ENCODE results near the gene USP54. TPM values are rescaled to one million over a fixed set of nuclear protein-coding genes. Genes with fewer than 3 reads are reported as not detected.
"Not testable (repeated sequence)": the region's sequence is repeated elsewhere in the genome, so short reads cannot be mapped to it uniquely, and the experiment has no call there.

USP54 gene
- total and polyA plus RNA-seq, 9 donors: 8.0 to 72.7 (median 32.0) TPM

DNA sequence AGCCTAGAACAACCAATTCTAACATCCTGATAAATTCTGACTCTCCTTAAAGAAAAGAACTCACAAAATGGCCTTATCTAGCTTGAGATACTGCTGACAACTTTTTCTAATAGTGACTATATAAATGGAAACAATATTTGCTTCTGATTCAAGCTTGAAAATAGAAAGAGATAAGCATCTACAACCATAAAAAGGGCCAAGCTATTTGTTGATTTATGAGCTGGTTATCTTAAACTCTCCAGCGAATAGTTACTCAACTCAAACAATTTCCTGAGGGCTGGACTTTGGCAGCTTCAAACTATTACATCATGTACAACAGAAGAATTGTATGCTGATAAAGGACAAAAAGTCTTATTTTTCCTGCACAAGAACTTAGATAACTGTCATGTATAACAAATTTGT, 4.6 kb downstream of the USP54 start:
- Histone ChIP-seq H3K27me3 (no peaks in the 10 kb centered on the region), H3K27ac (no peak overlapping the region), H3K36me3 (no peaks in the 10 kb centered on the region), H3K4me1 (ENCODE audit: insufficient read depth) (peaks cover 2% of the 10 kb centered on the region), H3K4me3 (no peak overlapping the region), H3K9me3 (no peaks in the 10 kb centered on the region)
- TF ChIP-seq EP300 (IDR thresholded peaks at IDR 0.05) (no peak), POLR2A (IDR thresholded peaks at IDR 0.05) (no peak)
- TF ChIP-seq, protein P1, sequence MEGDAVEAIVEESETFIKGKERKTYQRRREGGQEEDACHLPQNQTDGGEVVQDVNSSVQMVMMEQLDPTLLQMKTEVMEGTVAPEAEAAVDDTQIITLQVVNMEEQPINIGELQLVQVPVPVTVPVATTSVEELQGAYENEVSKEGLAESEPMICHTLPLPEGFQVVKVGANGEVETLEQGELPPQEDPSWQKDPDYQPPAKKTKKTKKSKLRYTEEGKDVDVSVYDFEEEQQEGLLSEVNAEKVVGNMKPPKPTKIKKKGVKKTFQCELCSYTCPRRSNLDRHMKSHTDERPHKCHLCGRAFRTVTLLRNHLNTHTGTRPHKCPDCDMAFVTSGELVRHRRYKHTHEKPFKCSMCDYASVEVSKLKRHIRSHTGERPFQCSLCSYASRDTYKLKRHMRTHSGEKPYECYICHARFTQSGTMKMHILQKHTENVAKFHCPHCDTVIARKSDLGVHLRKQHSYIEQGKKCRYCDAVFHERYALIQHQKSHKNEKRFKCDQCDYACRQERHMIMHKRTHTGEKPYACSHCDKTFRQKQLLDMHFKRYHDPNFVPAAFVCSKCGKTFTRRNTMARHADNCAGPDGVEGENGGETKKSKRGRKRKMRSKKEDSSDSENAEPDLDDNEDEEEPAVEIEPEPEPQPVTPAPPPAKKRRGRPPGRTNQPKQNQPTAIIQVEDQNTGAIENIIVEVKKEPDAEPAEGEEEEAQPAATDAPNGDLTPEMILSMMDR (IDR thresholded peaks at IDR 0.05): no peak
- DNase-seq: peak in 1 of 5 donors; percentile 39
- WGBS, 3 donors: 0 to 2% (median 2%) methylated on average over 1 of the region's 1 CpG
- intact Hi-C loops (cut with DNase I): no loop called here

DNA sequence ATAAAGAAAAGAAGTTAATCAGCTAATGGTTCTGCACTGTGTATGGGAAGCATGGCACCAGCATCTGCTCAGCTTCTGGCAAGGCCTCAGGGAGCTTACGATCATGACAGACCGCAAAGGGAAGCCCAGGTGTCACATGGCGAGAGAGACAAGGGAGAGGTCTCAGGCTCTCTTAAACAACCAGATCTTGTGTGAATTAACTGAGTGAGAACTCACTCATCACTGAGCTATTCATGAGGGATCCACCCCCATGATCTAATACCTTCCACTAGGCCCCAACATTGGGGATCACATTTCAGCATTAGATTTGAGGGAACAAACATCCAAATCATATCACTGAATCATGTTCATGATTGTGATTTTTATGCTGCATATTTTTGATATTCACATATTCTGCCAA, 5.8 kb downstream of the USP54 start:
- Histone ChIP-seq H3K4me1 (ENCODE audit: insufficient read depth) (no peaks in the 10 kb centered on the region), H3K27me3 (no peaks in the 10 kb centered on the region), H3K4me3 (no peak overlapping the region), H3K36me3 (no peaks in the 10 kb centered on the region), H3K9me3 (no peaks in the 10 kb centered on the region), H3K27ac (no peak overlapping the region)
- no peak for DNase-seq
- TF ChIP-seq, protein P1 (IDR thresholded peaks at IDR 0.05): no peak
- TF ChIP-seq EP300 (IDR thresholded peaks at IDR 0.05): no peak
- TF ChIP-seq POLR2A (IDR thresholded peaks at IDR 0.05): no peak
- 96 to 98% (median 98%) methylated on average over 3 of the region's 3 CpGs for WGBS, 3 donors
- intact Hi-C loops (cut with DNase I): no loop called here

DNA sequence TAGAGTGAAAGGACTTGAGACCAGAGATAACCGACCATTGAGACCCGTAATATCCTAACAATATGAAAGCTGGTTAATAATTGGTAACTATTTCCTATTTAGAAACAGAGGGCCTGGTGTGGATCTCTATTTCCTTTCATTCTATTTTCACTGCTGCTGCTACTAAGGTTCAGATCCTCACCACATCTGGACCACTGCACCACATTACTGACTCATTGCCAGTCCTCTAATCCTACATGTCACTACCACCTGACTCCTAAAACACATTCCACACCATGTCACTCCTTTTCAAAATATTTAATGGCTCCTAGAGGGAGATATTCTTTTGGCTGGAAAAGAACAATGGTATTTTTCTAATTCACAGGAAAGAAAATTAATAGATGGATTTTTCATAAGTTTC, 6.4 kb downstream of the USP54 start:
- H3K27ac ChIP-seq: no peak overlapping the region
- H3K4me3 ChIP-seq: no peak overlapping the region
- intact Hi-C loops (cut with DNase I): no loop called here
- H3K4me1 ChIP-seq (ENCODE audit: insufficient read depth): no peaks in the 10 kb centered on the region
- no peak for DNase-seq
- H3K27me3 ChIP-seq: no peaks in the 10 kb centered on the region
- WGBS, 3 donors: 95 to 98% (median 98%) methylated on average over 2 of the region's 2 CpGs
- H3K9me3 ChIP-seq: no peaks in the 10 kb centered on the region
- H3K36me3 ChIP-seq: no peaks in the 10 kb centered on the region
- TF ChIP-seq EP300 (IDR thresholded peaks at IDR 0.05) (no peak), POLR2A (IDR thresholded peaks at IDR 0.05) (no peak)
- TF ChIP-seq, protein P1 (IDR thresholded peaks at IDR 0.05): no peak

DNA sequence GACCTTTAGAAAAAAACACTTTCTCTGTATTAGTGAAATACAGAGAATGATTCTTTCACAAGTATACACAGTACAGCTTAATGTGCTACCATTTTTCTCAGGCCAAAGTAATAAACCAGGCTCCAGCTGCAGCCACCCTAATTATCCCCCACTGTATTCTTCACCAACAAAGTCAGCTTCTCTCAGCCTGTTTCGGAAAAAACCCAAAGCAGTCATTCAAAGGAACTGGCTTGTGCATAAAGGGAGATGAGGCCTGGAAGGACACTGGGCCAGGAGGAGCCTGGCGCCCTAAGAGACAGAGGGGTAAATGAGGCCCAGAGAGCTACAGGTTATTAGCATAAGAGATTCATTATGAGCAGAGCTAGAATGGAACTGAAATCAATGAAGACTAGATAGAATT, 9.2 kb downstream of the USP54 start:
- H3K4me3 ChIP-seq: no peak overlapping the region
- H3K4me1 ChIP-seq (ENCODE audit: insufficient read depth): no peaks in the 10 kb centered on the region
- intact Hi-C loops (cut with DNase I): no loop called here
- DNase-seq: no peak
- no peaks in the 10 kb centered on the region for H3K36me3 ChIP-seq
- WGBS, 3 donors: 94 to 96% (median 95%) methylated on average over 2 of the region's 2 CpGs
- H3K27me3 ChIP-seq: no peaks in the 10 kb centered on the region
- no peak overlapping the region for H3K27ac ChIP-seq
- H3K9me3 ChIP-seq: no peaks in the 10 kb centered on the region
- TF ChIP-seq EP300 (IDR thresholded peaks at IDR 0.05) (no peak), POLR2A (IDR thresholded peaks at IDR 0.05) (no peak)
- TF ChIP-seq, protein P1 (IDR thresholded peaks at IDR 0.05): no peak

DNA sequence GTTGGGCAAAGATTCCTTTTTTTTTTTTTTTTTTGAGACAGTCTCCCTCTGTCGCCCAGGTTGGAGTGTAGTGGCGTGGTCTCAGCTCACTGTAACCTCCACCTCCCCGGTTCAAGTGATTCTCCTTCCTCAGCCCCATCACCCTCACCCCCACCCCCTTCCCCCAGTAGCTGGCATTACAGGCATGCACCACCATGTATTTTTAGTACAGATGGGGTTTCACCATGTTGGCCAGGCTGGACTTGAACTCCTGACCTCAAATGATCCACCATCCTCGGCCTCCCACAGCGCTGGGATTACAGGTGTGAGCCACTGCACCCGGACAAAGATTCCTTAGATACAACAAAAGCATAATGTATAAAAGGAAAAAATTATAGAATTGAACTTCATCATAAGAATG, 12.2 kb downstream of the USP54 start:
- H3K27me3 ChIP-seq; H3K4me1 ChIP-seq (ENCODE audit: insufficient read depth); H3K36me3 ChIP-seq; H3K9me3 ChIP-seq; DNase-seq; intact Hi-C loops (cut with DNase I); H3K27ac ChIP-seq; H3K4me3 ChIP-seq: not testable (repeated sequence)
- 92 to 94% (median 93%) methylated on average over 6 of the region's 6 CpGs for WGBS, 3 donors

All from ovary (tissue), 9 donors.